SK-N-SH treated with all-trans-retinoic acid at 6 μM for 48 hours (cell line): ENCODE results near the gene SH3BP4.

Source experiments
- ATAC-seq: fragments of 200-7000 bp; cut with Tn5 transposase; 3 replicates; pipeline ENCODE4 v1.9.1; 2020; ENCODE audit warnings: mild to moderate bottlenecking, moderate library complexity
- ARNTL ChIP-seq: fragments of 450-650 bp; formaldehyde crosslinking; IDR thresholded peaks from 2 replicates; pipeline ENCODE4 v1.5.0; 2020; ENCODE audit warnings: low read depth, mild to moderate bottlenecking, moderate library complexity, borderline replicate concordance
- BACH2 ChIP-seq: fragments of 250-450 bp; sonication (Bioruptor Pico); IDR thresholded peaks from 2 replicates; pipeline ENCODE4 v1.9.0; 2021; ENCODE audit warnings: mild to moderate bottlenecking, borderline replicate concordance
- CSDC2 ChIP-seq: fragments of 250-450 bp; sonication (Bioruptor Pico); IDR thresholded peaks from 2 replicates; pipeline ENCODE4 v1.5.0; 2020; ENCODE audit warnings: mild to moderate bottlenecking, moderate library complexity
- ESRRG ChIP-seq: fragments of 250-450 bp; sonication (Bioruptor Pico); IDR thresholded peaks from 2 replicates; pipeline ENCODE4 v1.6.1; 2021; ENCODE audit warnings: mild to moderate bottlenecking
- GLIS3 ChIP-seq: fragments of 250-450 bp; sonication (Bioruptor Pico); IDR thresholded peaks from 2 replicates; pipeline ENCODE4 v1.5.0; 2020; ENCODE audit warnings: mild to moderate bottlenecking, moderate library complexity
- ISL1 ChIP-seq: fragments of 250-450 bp; sonication (Bioruptor Pico); IDR thresholded peaks from 2 replicates; pipeline ENCODE4 v2.1.2; 2022; ENCODE audit warnings: mild to moderate bottlenecking, moderate library complexity
- OSR1 ChIP-seq: fragments of 250-450 bp; sonication (Bioruptor Pico); IDR thresholded peaks from 2 replicates; pipeline ENCODE4 v1.8.0; 2022; ENCODE audit warnings: moderate library complexity, mild to moderate bottlenecking, inconsistent platforms
- RARB ChIP-seq: fragments of 250-450 bp; sonication (Bioruptor Pico); IDR thresholded peaks from 2 replicates; pipeline ENCODE4 v1.8.0; 2021; ENCODE audit warnings: mild to moderate bottlenecking, moderate library complexity
- SNAI2 ChIP-seq: fragments of 250-450 bp; sonication (Bioruptor Pico); IDR thresholded peaks from 2 replicates; pipeline ENCODE4 v1.5.0; 2020; ENCODE audit warnings: mild to moderate bottlenecking, moderate library complexity
- TCF4 ChIP-seq: fragments of 250-450 bp; sonication (Bioruptor Pico); IDR thresholded peaks from 2 replicates; pipeline ENCODE4 v1.8.0; 2021; ENCODE audit warnings: mild to moderate bottlenecking, moderate library complexity, borderline replicate concordance
- ZC3H10 ChIP-seq: fragments of 250-450 bp; sonication (Bioruptor Pico); IDR thresholded peaks from 2 replicates; pipeline ENCODE4 v1.5.1; 2021; ENCODE audit warnings: mild to moderate bottlenecking, moderate library complexity
- ZFP3 ChIP-seq: fragments of 250-450 bp; sonication (Bioruptor Pico); IDR thresholded peaks from 2 replicates; pipeline ENCODE4 v1.5.0; 2020; ENCODE audit warnings: mild to moderate bottlenecking, moderate library complexity
- ZFP30 ChIP-seq: fragments of 450-650 bp; formaldehyde crosslinking; IDR thresholded peaks from 2 replicates; pipeline ENCODE4 v1.5.0; 2022; ENCODE audit warnings: mild to moderate bottlenecking, moderate library complexity
- ZNF565 ChIP-seq: fragments of 450-650 bp; formaldehyde crosslinking; conservative IDR thresholded peaks from 2 replicates; pipeline ENCODE4 v1.5.0; 2020; ENCODE audit warnings: low read depth, mild to moderate bottlenecking, moderate library complexity
- ZNF70 ChIP-seq: fragments of 450-650 bp; formaldehyde crosslinking; IDR thresholded peaks from 2 replicates; pipeline ENCODE4 v1.5.0; 2020; ENCODE audit warnings: mild to moderate bottlenecking, moderate library complexity
- ZNF8 ChIP-seq: fragments of 450-650 bp; formaldehyde crosslinking; IDR thresholded peaks from 2 replicates; pipeline ENCODE4 v1.5.0; 2020; ENCODE audit warnings: mild to moderate bottlenecking, moderate library complexity
- TF ChIP-seq, protein P1 (sequence below): fragments of 250-450 bp; sonication (Bioruptor Pico); IDR thresholded peaks from 2 replicates; pipeline ENCODE4 v1.5.0; 2020; ENCODE audit warnings: mild to moderate bottlenecking, moderate library complexity
- TF ChIP-seq, protein P2 (sequence below): fragments of 250-450 bp; sonication (Bioruptor Pico); IDR thresholded peaks from 2 replicates; pipeline ENCODE4 v1.5.1; 2021; ENCODE audit warnings: mild to moderate bottlenecking, moderate library complexity
- TF ChIP-seq, protein P3 (sequence below): fragments of 250-450 bp; sonication (Bioruptor Pico); IDR thresholded peaks from 2 replicates; pipeline ENCODE4 v1.8.0; 2021; ENCODE audit warnings: low read depth, mild to moderate bottlenecking, moderate library complexity, borderline replicate concordance
- TF ChIP-seq, protein P4 (sequence below): fragments of 250-450 bp; sonication (Bioruptor Pico); IDR thresholded peaks from 2 replicates; pipeline ENCODE4 v1.8.0; 2020; ENCODE audit warnings: mild to moderate bottlenecking, moderate library complexity, borderline replicate concordance
- TF ChIP-seq, protein P5 (sequence below): fragments of 250-450 bp; sonication (Bioruptor Pico); IDR thresholded peaks from 2 replicates; pipeline ENCODE4 v1.5.1; 2020; ENCODE audit warnings: low read depth, mild to moderate bottlenecking, moderate library complexity

The SH3BP4 gene

DNA sequence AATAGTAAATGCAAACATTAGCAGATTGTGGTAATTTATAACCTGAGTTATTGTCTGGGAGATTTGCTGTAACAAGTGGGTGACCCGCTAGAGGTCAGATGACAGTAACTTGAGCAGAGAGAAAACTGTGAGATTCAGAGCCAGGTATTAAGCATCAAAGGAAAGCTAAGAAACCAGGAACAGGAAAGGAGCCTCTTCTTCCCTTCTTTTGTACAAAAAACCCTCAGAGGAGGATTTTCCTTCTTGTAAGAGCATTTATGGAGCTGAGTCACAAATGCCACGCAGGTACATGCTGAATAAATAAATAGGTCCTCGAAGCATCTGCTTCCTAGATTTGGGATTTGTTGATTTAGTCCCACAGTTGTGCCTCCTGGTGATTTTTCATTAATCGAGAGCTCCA lies 146.5 kb downstream of the SH3BP4 start:
- ATAC-seq: peak; percentile 42; the same call in 2 of the 3 replicates
- TF ChIP-seq GLIS3 (CRISPR knock-in tag) (no peak), ISL1 (CRISPR knock-in tag) (peak; percentile 41)

DNA sequence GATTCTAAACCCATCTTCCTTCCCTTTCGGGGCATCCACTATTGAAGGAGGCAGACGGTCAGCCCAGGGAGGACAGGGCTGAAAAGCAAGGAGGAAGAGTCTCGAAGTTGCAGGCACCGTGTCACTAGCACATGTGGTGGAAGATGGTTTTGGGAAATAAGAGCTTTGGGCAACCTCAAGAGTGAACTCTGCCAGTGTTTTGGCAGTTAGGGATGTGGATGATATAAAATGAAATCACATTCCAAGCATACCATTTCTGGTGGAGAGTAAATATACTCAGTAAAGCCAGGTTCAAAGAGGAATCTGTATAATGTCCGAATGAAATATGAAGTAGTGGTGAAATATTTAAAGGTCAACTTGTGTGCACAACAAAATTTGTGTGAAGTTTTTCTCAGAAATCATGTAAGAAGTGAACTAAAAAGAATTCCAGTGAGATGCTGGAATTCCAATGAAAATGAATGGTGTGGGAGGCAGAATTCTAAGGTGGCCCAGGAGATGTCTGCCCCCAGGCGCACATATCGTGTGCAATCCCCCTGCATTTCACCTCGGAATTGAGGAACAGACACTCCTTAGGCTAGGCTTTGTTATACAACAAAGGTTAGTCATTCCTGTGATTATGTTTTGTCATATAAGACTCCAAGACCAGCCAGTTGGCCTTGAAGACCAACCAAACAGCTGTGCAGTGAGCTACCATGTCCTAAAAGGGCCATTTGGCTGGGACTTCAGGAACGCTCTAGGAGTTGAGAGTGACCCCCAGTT lies 147.1 kb downstream of the SH3BP4 start:
- TF ChIP-seq ZFP3 (0 out of 2 replicates have a peak, but pooled peaks have one; percentile 21), ISL1 (CRISPR knock-in tag) (peak; percentile 85)
- TF ChIP-seq, protein P1, sequence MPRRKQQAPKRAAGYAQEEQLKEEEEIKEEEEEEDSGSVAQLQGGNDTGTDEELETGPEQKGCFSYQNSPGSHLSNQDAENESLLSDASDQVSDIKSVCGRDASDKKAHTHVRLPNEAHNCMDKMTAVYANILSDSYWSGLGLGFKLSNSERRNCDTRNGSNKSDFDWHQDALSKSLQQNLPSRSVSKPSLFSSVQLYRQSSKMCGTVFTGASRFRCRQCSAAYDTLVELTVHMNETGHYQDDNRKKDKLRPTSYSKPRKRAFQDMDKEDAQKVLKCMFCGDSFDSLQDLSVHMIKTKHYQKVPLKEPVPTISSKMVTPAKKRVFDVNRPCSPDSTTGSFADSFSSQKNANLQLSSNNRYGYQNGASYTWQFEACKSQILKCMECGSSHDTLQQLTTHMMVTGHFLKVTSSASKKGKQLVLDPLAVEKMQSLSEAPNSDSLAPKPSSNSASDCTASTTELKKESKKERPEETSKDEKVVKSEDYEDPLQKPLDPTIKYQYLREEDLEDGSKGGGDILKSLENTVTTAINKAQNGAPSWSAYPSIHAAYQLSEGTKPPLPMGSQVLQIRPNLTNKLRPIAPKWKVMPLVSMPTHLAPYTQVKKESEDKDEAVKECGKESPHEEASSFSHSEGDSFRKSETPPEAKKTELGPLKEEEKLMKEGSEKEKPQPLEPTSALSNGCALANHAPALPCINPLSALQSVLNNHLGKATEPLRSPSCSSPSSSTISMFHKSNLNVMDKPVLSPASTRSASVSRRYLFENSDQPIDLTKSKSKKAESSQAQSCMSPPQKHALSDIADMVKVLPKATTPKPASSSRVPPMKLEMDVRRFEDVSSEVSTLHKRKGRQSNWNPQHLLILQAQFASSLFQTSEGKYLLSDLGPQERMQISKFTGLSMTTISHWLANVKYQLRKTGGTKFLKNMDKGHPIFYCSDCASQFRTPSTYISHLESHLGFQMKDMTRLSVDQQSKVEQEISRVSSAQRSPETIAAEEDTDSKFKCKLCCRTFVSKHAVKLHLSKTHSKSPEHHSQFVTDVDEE (CRISPR knock-in tag): no peak
- ATAC-seq: peak; percentile 80

DNA sequence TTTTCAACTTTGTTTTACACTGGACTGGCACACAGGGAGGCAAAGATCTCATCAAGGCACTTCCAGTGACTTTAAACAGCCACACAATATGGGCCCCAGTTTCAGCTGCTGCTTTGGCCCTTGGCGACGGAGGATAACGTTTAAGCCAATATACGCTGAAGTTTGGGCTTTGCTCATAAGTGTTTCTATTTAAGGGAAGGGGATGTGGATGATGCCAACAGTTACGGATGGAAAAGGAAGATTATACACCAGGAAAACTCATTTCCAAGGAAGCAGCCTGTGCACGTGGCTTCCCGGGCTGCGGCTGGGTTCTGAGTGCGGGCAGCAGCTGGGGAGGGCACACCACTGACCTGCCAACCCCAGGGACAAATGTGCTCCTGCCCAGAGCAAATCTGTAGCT lies 151.1 kb downstream of the SH3BP4 start:
- TF ChIP-seq OSR1 (CRISPR knock-in tag) (no peak), ZNF70 (CRISPR knock-in tag) (no peak), SNAI2 (CRISPR knock-in tag) (no peak), ZFP30 (no peak), RARB (CRISPR knock-in tag) (no peak), ZC3H10 (no peak), ZNF565 (CRISPR knock-in tag) (no peak), CSDC2 (CRISPR knock-in tag) (no peak), TCF4 (no peak), ESRRG (CRISPR knock-in tag) (no peak), ISL1 (CRISPR knock-in tag) (no peak), BACH2 (CRISPR knock-in tag) (no peak), ZNF8 (CRISPR knock-in tag) (no peak), ZFP3 (no peak), GLIS3 (CRISPR knock-in tag) (no peak), ARNTL (CRISPR knock-in tag) (no peak)
- TF ChIP-seq, protein P2, sequence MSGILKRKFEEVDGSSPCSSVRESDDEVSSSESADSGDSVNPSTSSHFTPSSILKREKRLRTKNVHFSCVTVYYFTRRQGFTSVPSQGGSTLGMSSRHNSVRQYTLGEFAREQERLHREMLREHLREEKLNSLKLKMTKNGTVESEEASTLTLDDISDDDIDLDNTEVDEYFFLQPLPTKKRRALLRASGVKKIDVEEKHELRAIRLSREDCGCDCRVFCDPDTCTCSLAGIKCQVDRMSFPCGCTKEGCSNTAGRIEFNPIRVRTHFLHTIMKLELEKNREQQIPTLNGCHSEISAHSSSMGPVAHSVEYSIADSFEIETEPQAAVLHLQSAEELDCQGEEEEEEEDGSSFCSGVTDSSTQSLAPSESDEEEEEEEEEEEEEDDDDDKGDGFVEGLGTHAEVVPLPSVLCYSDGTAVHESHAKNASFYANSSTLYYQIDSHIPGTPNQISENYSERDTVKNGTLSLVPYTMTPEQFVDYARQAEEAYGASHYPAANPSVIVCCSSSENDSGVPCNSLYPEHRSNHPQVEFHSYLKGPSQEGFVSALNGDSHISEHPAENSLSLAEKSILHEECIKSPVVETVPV: no peak
- TF ChIP-seq, protein P3, sequence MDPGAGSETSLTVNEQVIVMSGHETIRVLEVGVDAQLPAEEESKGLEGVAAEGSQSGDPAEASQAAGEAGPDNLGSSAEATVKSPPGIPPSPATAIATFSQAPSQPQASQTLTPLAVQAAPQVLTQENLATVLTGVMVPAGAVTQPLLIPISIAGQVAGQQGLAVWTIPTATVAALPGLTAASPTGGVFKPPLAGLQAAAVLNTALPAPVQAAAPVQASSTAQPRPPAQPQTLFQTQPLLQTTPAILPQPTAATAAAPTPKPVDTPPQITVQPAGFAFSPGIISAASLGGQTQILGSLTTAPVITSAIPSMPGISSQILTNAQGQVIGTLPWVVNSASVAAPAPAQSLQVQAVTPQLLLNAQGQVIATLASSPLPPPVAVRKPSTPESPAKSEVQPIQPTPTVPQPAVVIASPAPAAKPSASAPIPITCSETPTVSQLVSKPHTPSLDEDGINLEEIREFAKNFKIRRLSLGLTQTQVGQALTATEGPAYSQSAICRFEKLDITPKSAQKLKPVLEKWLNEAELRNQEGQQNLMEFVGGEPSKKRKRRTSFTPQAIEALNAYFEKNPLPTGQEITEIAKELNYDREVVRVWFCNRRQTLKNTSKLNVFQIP (CRISPR knock-in tag): no peak
- TF ChIP-seq, protein P4, sequence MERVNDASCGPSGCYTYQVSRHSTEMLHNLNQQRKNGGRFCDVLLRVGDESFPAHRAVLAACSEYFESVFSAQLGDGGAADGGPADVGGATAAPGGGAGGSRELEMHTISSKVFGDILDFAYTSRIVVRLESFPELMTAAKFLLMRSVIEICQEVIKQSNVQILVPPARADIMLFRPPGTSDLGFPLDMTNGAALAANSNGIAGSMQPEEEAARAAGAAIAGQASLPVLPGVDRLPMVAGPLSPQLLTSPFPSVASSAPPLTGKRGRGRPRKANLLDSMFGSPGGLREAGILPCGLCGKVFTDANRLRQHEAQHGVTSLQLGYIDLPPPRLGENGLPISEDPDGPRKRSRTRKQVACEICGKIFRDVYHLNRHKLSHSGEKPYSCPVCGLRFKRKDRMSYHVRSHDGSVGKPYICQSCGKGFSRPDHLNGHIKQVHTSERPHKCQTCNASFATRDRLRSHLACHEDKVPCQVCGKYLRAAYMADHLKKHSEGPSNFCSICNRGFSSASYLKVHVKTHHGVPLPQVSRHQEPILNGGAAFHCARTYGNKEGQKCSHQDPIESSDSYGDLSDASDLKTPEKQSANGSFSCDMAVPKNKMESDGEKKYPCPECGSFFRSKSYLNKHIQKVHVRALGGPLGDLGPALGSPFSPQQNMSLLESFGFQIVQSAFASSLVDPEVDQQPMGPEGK (CRISPR knock-in tag): no peak
- TF ChIP-seq, protein P5, sequence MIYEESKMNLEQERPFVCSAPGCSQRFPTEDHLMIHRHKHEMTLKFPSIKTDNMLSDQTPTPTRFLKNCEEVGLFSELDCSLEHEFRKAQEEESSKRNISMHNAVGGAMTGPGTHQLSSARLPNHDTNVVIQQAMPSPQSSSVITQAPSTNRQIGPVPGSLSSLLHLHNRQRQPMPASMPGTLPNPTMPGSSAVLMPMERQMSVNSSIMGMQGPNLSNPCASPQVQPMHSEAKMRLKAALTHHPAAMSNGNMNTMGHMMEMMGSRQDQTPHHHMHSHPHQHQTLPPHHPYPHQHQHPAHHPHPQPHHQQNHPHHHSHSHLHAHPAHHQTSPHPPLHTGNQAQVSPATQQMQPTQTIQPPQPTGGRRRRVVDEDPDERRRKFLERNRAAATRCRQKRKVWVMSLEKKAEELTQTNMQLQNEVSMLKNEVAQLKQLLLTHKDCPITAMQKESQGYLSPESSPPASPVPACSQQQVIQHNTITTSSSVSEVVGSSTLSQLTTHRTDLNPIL (CRISPR knock-in tag): no peak
- ATAC-seq: no peak
